ENCODE results near the gene SCLY. TPM values are rescaled to one million over a fixed set of nuclear protein-coding genes. Genes with fewer than 3 reads are reported as not detected.
A peak's percentile ranks its signal among the peaks of the same experiment; 100 is the strongest.

SCLY gene
- polyA plus RNA-seq, 3 donors, result 9.5 to 10.6 (median 10.3) TPM

- Mint-ChIP-seq H3K9me3 (no peaks in the 10 kb centered on the region), H3K4me1 (peaks cover 16% of the 10 kb centered on the region), H3K36me3 (peaks cover 5% of the 10 kb centered on the region in 2 donors), H3K27me3 (ENCODE audit: low read depth in 3 of 3) (no peaks in the 10 kb centered on the region), H3K27ac (peak overlapping the region in 2 of 7 donors; percentile 6 to 77), H3K4me3 (no peak overlapping the region)
- Histone ChIP-seq H3K27me3 (ENCODE audit: control insufficient read depth in 2 of 2, insufficient read depth in 2 of 2, low read length in 2 of 2) (no peaks in the 10 kb centered on the region), H3K4me1 (ENCODE audit: control insufficient read depth in 1 of 2, insufficient read depth in 2 of 2, low read length in 2 of 2) (peaks cover 16 to 18% of the 10 kb centered on the region in 2 donors), H4K20me1 (ENCODE audit: insufficient read depth, low read length) (no peaks in the 10 kb centered on the region), H3K9me3 (replicated peaks in 1 of 2; ENCODE audit: control insufficient read depth in 1 of 2, insufficient read depth in 1 of 2, low read length in 2 of 2) (no peaks in the 10 kb centered on the region), H3K79me2 (ENCODE audit: insufficient read depth, low read length) (no peaks in the 10 kb centered on the region), H3K9ac (ENCODE audit: insufficient read depth, low read length, poor library complexity, severe bottlenecking) (no peak overlapping the region), H3K4me2 (replicated peaks; ENCODE audit: extremely low read depth, low read length, poor library complexity, severe bottlenecking) (no peak overlapping the region), H3K27ac (ENCODE audit: low read depth in 1 of 2, low read length in 2 of 2) (no peak overlapping the region), H3K4me3 (replicated peaks in 1 of 3; ENCODE audit: low read depth in 2 of 3, low read length in 3 of 3) (no peak overlapping the region), H3K36me3 (replicated peaks in 1 of 2; ENCODE audit: control insufficient read depth in 1 of 2, insufficient read depth in 2 of 2, low read length in 2 of 2) (no peaks in the 10 kb centered on the region), H2AFZ (ENCODE audit: insufficient read depth, low read depth, low read length, poor library complexity, severe bottlenecking) (no peak overlapping the region)
- WGBS (ENCODE audit: insufficient coverage), result 96% methylated on average over 19 of the region's 19 CpGs
- DNase-seq, result no peak
- TF ChIP-seq, protein P1, sequence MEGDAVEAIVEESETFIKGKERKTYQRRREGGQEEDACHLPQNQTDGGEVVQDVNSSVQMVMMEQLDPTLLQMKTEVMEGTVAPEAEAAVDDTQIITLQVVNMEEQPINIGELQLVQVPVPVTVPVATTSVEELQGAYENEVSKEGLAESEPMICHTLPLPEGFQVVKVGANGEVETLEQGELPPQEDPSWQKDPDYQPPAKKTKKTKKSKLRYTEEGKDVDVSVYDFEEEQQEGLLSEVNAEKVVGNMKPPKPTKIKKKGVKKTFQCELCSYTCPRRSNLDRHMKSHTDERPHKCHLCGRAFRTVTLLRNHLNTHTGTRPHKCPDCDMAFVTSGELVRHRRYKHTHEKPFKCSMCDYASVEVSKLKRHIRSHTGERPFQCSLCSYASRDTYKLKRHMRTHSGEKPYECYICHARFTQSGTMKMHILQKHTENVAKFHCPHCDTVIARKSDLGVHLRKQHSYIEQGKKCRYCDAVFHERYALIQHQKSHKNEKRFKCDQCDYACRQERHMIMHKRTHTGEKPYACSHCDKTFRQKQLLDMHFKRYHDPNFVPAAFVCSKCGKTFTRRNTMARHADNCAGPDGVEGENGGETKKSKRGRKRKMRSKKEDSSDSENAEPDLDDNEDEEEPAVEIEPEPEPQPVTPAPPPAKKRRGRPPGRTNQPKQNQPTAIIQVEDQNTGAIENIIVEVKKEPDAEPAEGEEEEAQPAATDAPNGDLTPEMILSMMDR (IDR thresholded peaks at IDR 0.05), result no peak
- intact Hi-C loops (cut with micrococcal nuclease), result no loop called here
Measured at GRCh38 chr2:238097201-238097987, 36.6 kb downstream of the SCLY start.

DNA sequence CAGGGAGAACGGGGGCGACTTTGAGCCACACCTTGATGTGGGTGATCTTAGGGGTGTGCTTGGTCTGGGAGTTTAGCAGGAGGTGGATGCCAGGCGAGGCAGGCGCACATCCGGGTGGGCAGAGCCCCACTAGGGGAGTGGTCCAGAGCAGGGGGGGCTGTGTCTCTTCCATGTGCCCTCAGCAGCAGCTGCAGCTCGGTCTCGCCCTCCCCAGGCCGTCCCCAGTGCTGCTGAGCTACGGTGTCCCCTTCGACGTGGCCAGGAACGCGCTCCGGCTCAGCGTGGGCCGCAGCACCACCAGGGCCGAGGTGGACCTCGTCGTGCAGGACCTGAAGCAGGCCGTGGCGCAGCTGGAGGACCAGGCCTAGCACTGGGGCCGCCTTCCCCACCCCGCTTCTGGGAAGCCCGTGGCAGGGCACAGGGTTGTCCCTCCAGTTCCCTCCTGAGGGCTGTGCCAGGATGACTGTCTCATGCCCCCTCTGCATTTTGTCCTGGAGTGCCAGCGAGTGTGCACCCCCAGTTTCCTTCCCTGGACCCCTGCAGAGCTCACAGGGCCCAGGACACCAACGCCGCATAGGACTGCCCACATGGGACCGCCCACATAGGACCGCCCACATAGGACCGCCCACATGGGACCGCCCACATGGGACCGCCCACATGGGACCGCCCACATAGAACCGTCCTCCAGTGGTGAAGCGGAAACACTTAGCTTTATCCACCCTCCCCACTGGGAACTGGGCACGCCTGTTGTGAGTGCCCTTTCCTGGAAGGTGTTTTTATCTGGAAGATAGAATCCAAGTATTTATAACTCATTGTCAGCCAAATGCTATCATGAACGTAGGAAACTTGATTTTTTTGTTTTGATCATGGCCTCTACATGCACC, 37.4 kb downstream of the SCLY start:
- DNase-seq, result peak; percentile 46 to 61 (median 55)
- no peaks in the 10 kb centered on the region for H3K36me3 ChIP-seq (replicated peaks in 1 of 2; ENCODE audit: control insufficient read depth in 1 of 2, insufficient read depth in 2 of 2, low read length in 2 of 2)
- H3K79me2 ChIP-seq (ENCODE audit: insufficient read depth, low read length), result no peaks in the 10 kb centered on the region
- H3K27ac Mint-ChIP-seq, result peak overlapping the region; percentile 62 to 87 (median 84)
- H2AFZ ChIP-seq (ENCODE audit: insufficient read depth, low read depth, low read length, poor library complexity, severe bottlenecking), result peak overlapping the region; percentile 50
- peak overlapping the region; percentile 29 to 56 for H3K27ac ChIP-seq (ENCODE audit: low read depth in 1 of 2, low read length in 2 of 2)
- peak overlapping the region; percentile 57 for H3K4me2 ChIP-seq (replicated peaks; ENCODE audit: extremely low read depth, low read length, poor library complexity, severe bottlenecking)
- WGBS (ENCODE audit: insufficient coverage), result 82% methylated on average over 31 of the region's 37 CpGs
- H3K4me3 ChIP-seq (replicated peaks in 1 of 3; ENCODE audit: low read depth in 2 of 3, low read length in 3 of 3), result peak overlapping the region in 2 of 3 experiments; percentile 6 to 55
- peaks cover 16 to 18% of the 10 kb centered on the region in 2 donors for H3K4me1 ChIP-seq (ENCODE audit: control insufficient read depth in 1 of 2, insufficient read depth in 2 of 2, low read length in 2 of 2)
- peak overlapping the region; percentile 64 to 67 for H3K4me3 Mint-ChIP-seq
- H3K4me1 Mint-ChIP-seq, result peaks cover 16% of the 10 kb centered on the region
- no peaks in the 10 kb centered on the region for H3K27me3 ChIP-seq (ENCODE audit: control insufficient read depth in 2 of 2, insufficient read depth in 2 of 2, low read length in 2 of 2)
- peaks cover 2 to 3% of the 10 kb centered on the region in 2 donors for H3K36me3 Mint-ChIP-seq
- no peaks in the 10 kb centered on the region for H3K27me3 Mint-ChIP-seq (ENCODE audit: low read depth in 3 of 3)
- no peak overlapping the region for H3K9ac ChIP-seq (ENCODE audit: insufficient read depth, low read length, poor library complexity, severe bottlenecking)
- TF ChIP-seq, protein P1 (IDR thresholded peaks at IDR 0.05), result no peak
- H4K20me1 ChIP-seq (ENCODE audit: insufficient read depth, low read length), result no peaks in the 10 kb centered on the region
- intact Hi-C loops (cut with micrococcal nuclease), result no loop called here
- H3K9me3 ChIP-seq (replicated peaks in 1 of 2; ENCODE audit: control insufficient read depth in 1 of 2, insufficient read depth in 1 of 2, low read length in 2 of 2), result no peaks in the 10 kb centered on the region
- H3K9me3 Mint-ChIP-seq, result no peaks in the 10 kb centered on the region
